ENCODE results near the gene TRAF3IP1.

TRAF3IP1 gene

GRCh38 chr2:238380785-238381184 lies 60.5 kb downstream of the TRAF3IP1 start:
- H3K9me3 Mint-ChIP-seq, result peaks cover 8% of the 10 kb centered on the region
- H3K4me3 Mint-ChIP-seq, result no peak overlapping the region
- H3K27me3 Mint-ChIP-seq (ENCODE audit: low read depth), result peaks cover 4% of the 10 kb centered on the region
- no peak for TF ChIP-seq CTCF (IDR thresholded peaks at IDR 0.05; ENCODE audit: unreplicated experiment in 3 of 3)
- H3K36me3 Mint-ChIP-seq (ENCODE audit: low read depth), result peaks cover 39% of the 10 kb centered on the region
- H3K27ac Mint-ChIP-seq, result no peak overlapping the region
- peaks cover 20% of the 10 kb centered on the region for H3K4me1 Mint-ChIP-seq

- Mint-ChIP-seq H3K27ac (no peak overlapping the region), H3K4me3 (no peak overlapping the region), H3K36me3 (ENCODE audit: low read depth) (peaks cover 39% of the 10 kb centered on the region), H3K4me1 (peaks cover 17% of the 10 kb centered on the region), H3K27me3 (ENCODE audit: low read depth) (peaks cover 4% of the 10 kb centered on the region), H3K9me3 (peaks cover 8% of the 10 kb centered on the region)
- no peak for TF ChIP-seq CTCF (IDR thresholded peaks at IDR 0.05; ENCODE audit: unreplicated experiment in 3 of 3)
Observed at GRCh38 chr2:238381341-238382115, 61.2 kb downstream of the TRAF3IP1 start.

GRCh38 chr2:238382381-238382781 lies 62.1 kb downstream of the TRAF3IP1 start:
- Mint-ChIP-seq H3K27ac (no peak overlapping the region), H3K9me3 (peaks cover 8% of the 10 kb centered on the region), H3K4me3 (no peak overlapping the region)

GRCh38 chr2:238383135-238383534 lies 62.8 kb downstream of the TRAF3IP1 start:
- Mint-ChIP-seq H3K27ac (no peak overlapping the region), H3K4me1 (peaks cover 15% of the 10 kb centered on the region), H3K9me3 (peaks cover 8% of the 10 kb centered on the region), H3K27me3 (ENCODE audit: low read depth) (peaks cover 4% of the 10 kb centered on the region), H3K36me3 (ENCODE audit: low read depth) (peaks cover 43% of the 10 kb centered on the region), H3K4me3 (no peak overlapping the region)
- no peak for TF ChIP-seq CTCF (IDR thresholded peaks at IDR 0.05; ENCODE audit: unreplicated experiment in 3 of 3)

More at GRCh38 chr2:238382381-238382781, 62.1 kb downstream of the TRAF3IP1 start:
- TF ChIP-seq CTCF (IDR thresholded peaks at IDR 0.05; ENCODE audit: unreplicated experiment in 3 of 3), result no peak
- Mint-ChIP-seq H3K4me1 (peaks cover 17% of the 10 kb centered on the region), H3K27me3 (ENCODE audit: low read depth) (peaks cover 4% of the 10 kb centered on the region), H3K36me3 (ENCODE audit: low read depth) (peaks cover 39% of the 10 kb centered on the region)

- TF ChIP-seq CTCF (IDR thresholded peaks at IDR 0.05; ENCODE audit: unreplicated experiment in 3 of 3), result no peak
- Mint-ChIP-seq H3K36me3 (ENCODE audit: low read depth) (peaks cover 43% of the 10 kb centered on the region), H3K4me1 (peaks cover 9% of the 10 kb centered on the region), H3K9me3 (peaks cover 8% of the 10 kb centered on the region), H3K27ac (no peak overlapping the region), H3K4me3 (no peak overlapping the region), H3K27me3 (ENCODE audit: low read depth) (peaks cover 4% of the 10 kb centered on the region)
Observed at GRCh38 chr2:238383743-238384380, 63.5 kb downstream of the TRAF3IP1 start.
